Measurements from ENCODE around the gene HOGA1. TPM values are rescaled to one million over a fixed set of nuclear protein-coding genes. Genes with fewer than 3 reads are reported as not detected.
"Not testable (repeated sequence)": the region's sequence is repeated elsewhere in the genome, so short reads cannot be mapped to it uniquely, and the experiment has no call there.

The HOGA1 gene
- total RNA-seq, 1 experiment from 2014 or later, result 0.08 TPM

- no peak for ATAC-seq
- CTCF ChIA-PET, result interaction anchor here (0.6 to 0.7 kb wide), 2 partner anchors 20 to 96 kb away, joined by 4 to 5 read pairs; no protein-coding TSS in a partner anchor
- in situ Hi-C loops (cut with HindIII; ENCODE audit: low pct_unique_long_range_greater_than_20kb, low sequenced_read_pairs) (no loop called here), intact Hi-C loops (cut with micrococcal nuclease; ENCODE audit: unreplicated experiment) (no loop called here)
- TF ChIP-seq CTCF (IDR thresholded peaks at IDR 0.05) (no peak), REST (IDR thresholded peaks at IDR 0.05; ENCODE audit: insufficient read depth in 1 of 2, low read depth in 2 of 2, low read length in 1 of 2) (no peak)
- no peaks in the 10 kb centered on the region for H3K36me3 ChIP-seq (ENCODE audit: control insufficient read depth, insufficient read depth, low read length)
- peaks cover 41% of the 10 kb centered on the region for H3K4me1 ChIP-seq (ENCODE audit: control insufficient read depth, insufficient read depth, low read length)
- H3K27ac ChIP-seq (ENCODE audit: low read length), result no peak overlapping the region
- DNase-seq (ENCODE audit: low read depth, low spot score), result no peak
- H3K27me3 ChIP-seq (ENCODE audit: control insufficient read depth, insufficient read depth, low read length), result no peaks in the 10 kb centered on the region
- no peak overlapping the region for H3K4me3 ChIP-seq (ENCODE audit: low read depth in 2 of 2, low read length in 2 of 2)
- POLR2A ChIA-PET, result no interaction called here
- no peaks in the 10 kb centered on the region for H3K9me3 ChIP-seq (ENCODE audit: control insufficient read depth, insufficient read depth, low read depth, low read length)
- no TSS peak for BruUV-seq (replicated peaks)
Measured at GRCh38 chr10:97551271-97551670, 32.9 kb upstream of the HOGA1 start.

GRCh38 chr10:97553575-97554031 is 30.6 kb upstream of the HOGA1 start:
- ATAC-seq, result peak; percentile 95
- Histone ChIP-seq H3K9me3 (ENCODE audit: control insufficient read depth, insufficient read depth, low read depth, low read length) (no peaks in the 10 kb centered on the region; the same call in 1 of the 2 replicates), H3K27ac (ENCODE audit: low read length) (peak overlapping the region; percentile 76), H3K4me1 (ENCODE audit: control insufficient read depth, insufficient read depth, low read length) (peaks cover 26% of the 10 kb centered on the region), H3K4me3 (ENCODE audit: low read depth in 2 of 2, low read length in 2 of 2) (no peak overlapping the region), H3K36me3 (ENCODE audit: control insufficient read depth, insufficient read depth, low read length) (no peaks in the 10 kb centered on the region), H3K27me3 (ENCODE audit: control insufficient read depth, insufficient read depth, low read length) (no peaks in the 10 kb centered on the region)
- intact Hi-C loops (cut with micrococcal nuclease; ENCODE audit: unreplicated experiment), result loop anchor here (1.0 kb wide), 1 partner anchor 90 kb away; no protein-coding TSS in a partner anchor
- BruUV-seq (replicated peaks), result no TSS peak
- TF ChIP-seq SIN3A (IDR thresholded peaks at IDR 0.05; ENCODE audit: borderline replicate concordance, insufficient read depth, low read depth, low read length) (no peak), CTCF (IDR thresholded peaks at IDR 0.05) (peak; percentile 99)
- no peak for DNase-seq (ENCODE audit: low read depth, low spot score)
- ChIA-PET POLR2A (interaction anchor here (0.6 to 0.7 kb wide), 2 partner anchors 59 to 97 kb away, joined by 3 to 8 read pairs; no protein-coding TSS in a partner anchor), CTCF (interaction anchor here (0.6 to 2.4 kb wide), 7 partner anchors 12 to 91 kb away, joined by 3 to 13 read pairs (median 4); partner anchors contain the start of gene ANKRD2)
- in situ Hi-C loops (cut with HindIII; ENCODE audit: low pct_unique_long_range_greater_than_20kb, low sequenced_read_pairs), result no loop called here

- DNase-seq (ENCODE audit: low read depth, low spot score); BruUV-seq (replicated peaks); H3K27me3 ChIP-seq (ENCODE audit: control insufficient read depth, insufficient read depth, low read length); H3K36me3 ChIP-seq (ENCODE audit: control insufficient read depth, insufficient read depth, low read length); in situ Hi-C loops (cut with HindIII; ENCODE audit: low pct_unique_long_range_greater_than_20kb, low sequenced_read_pairs); ATAC-seq; intact Hi-C loops (cut with micrococcal nuclease; ENCODE audit: unreplicated experiment); H3K4me3 ChIP-seq (ENCODE audit: low read depth in 2 of 2, low read length in 2 of 2); H3K9me3 ChIP-seq (ENCODE audit: control insufficient read depth, insufficient read depth, low read depth, low read length): not testable (repeated sequence)
- ChIA-PET CTCF (interaction anchor here (0.6 to 2.4 kb wide), 8 partner anchors 12 to 87 kb away, joined by 3 to 13 read pairs (median 4); partner anchors contain the start of genes ANKRD2 and UBTD1), POLR2A (interaction anchor here (0.7 kb wide), 1 partner anchor 98 kb away, joined by 8 read pairs; no protein-coding TSS in a partner anchor)
- Histone ChIP-seq H3K27ac (ENCODE audit: low read length) (peak overlapping the region; percentile 76; the same call in 1 of the 2 replicates), H3K4me1 (ENCODE audit: control insufficient read depth, insufficient read depth, low read length) (peaks cover 19% of the 10 kb centered on the region)
Measured at GRCh38 chr10:97554336-97554735, 29.9 kb upstream of the HOGA1 start.

- POLR2A ChIA-PET; intact Hi-C loops (cut with micrococcal nuclease; ENCODE audit: unreplicated experiment); CTCF ChIA-PET: not testable (repeated sequence)
Measured at GRCh38 chr10:97555541-97555940, 28.6 kb upstream of the HOGA1 start.

More at GRCh38 chr10:97555541-97555940, 28.6 kb upstream of the HOGA1 start:
- H3K4me1 ChIP-seq (ENCODE audit: control insufficient read depth, insufficient read depth, low read length); in situ Hi-C loops (cut with HindIII; ENCODE audit: low pct_unique_long_range_greater_than_20kb, low sequenced_read_pairs); ATAC-seq; H3K27me3 ChIP-seq (ENCODE audit: control insufficient read depth, insufficient read depth, low read length); H3K9me3 ChIP-seq (ENCODE audit: control insufficient read depth, insufficient read depth, low read depth, low read length); BruUV-seq (replicated peaks); H3K4me3 ChIP-seq (ENCODE audit: low read depth in 2 of 2, low read length in 2 of 2); H3K36me3 ChIP-seq (ENCODE audit: control insufficient read depth, insufficient read depth, low read length); H3K27ac ChIP-seq (ENCODE audit: low read length); DNase-seq (ENCODE audit: low read depth, low spot score): not testable (repeated sequence)

All from Panc1 (cell line).